ENCODE results near the gene TMEM116. TPM values are rescaled to one million over a fixed set of nuclear protein-coding genes. Genes with fewer than 3 reads are reported as not detected.

TMEM116 gene
- total RNA-seq, 2 experiments from 2014 or later: 9.0 to 13.1 TPM

- Histone ChIP-seq H3K36me3 (ENCODE audit: insufficient read depth, low read length) (peaks cover 91% of the 10 kb centered on the region), H3K4me2 (ENCODE audit: low read length) (no peak overlapping the region), H3K4me1 (ENCODE audit: insufficient read depth, low read length, poor library complexity, severe bottlenecking) (peaks cover 15% of the 10 kb centered on the region), H3K9me3 (ENCODE audit: low read length) (no peaks in the 10 kb centered on the region), H3K4me3 (ENCODE audit: low read depth, low read length, poor library complexity, severe bottlenecking) (no peak overlapping the region), H3K27ac (ENCODE audit: low read depth, low read length, poor library complexity, severe bottlenecking) (no peak overlapping the region), H3K9me2 (ENCODE audit: insufficient read depth, low read length) (no peaks in the 10 kb centered on the region), H4K20me1 (ENCODE audit: insufficient read depth, low read length) (peaks cover 21% of the 10 kb centered on the region), H2AFZ (ENCODE audit: low read length) (no peak overlapping the region), H3K79me2 (ENCODE audit: insufficient read depth, low read depth, low read length) (peaks cover 18% of the 10 kb centered on the region; the same call in 1 of the 2 replicates)
- intact Hi-C loops (cut with micrococcal nuclease; ENCODE audit: unreplicated experiment): no loop called here
- no peak for DNase-seq (ENCODE audit: low spot score)
- ChIA-PET POLR2A (interaction anchor here (0.5 to 2.3 kb wide), 5 partner anchors 9 to 181 kb away, joined by 3 to 10 read pairs (median 4); partner anchors contain the start of genes ERP29 and TMEM116), CTCF (ENCODE audit: unreplicated experiment) (no interaction called here)
- TF ChIP-seq EZH2phosphoT487 (IDR thresholded peaks at IDR 0.05; ENCODE audit: borderline replicate concordance, low read depth, low read length): no peak
- no peak for TF ChIP-seq CTCF (conservative IDR thresholded peaks at IDR 0.05; ENCODE audit: low read length)
- BruUV-seq (replicated peaks): TSS peak; percentile 91
Measured at GRCh38 chr12:112022241-112023016, 9.5 kb upstream of the TMEM116 start.

GRCh38 chr12:112020947-112021457, 8.0 kb upstream of the TMEM116 start:
- BruUV-seq (replicated peaks): no TSS peak
- Histone ChIP-seq H3K4me2 (ENCODE audit: low read length) (no peak overlapping the region), H3K9me2 (ENCODE audit: insufficient read depth, low read length) (no peaks in the 10 kb centered on the region), H3K9me3 (ENCODE audit: low read length) (peaks cover 3% of the 10 kb centered on the region; the same call in 1 of the 2 replicates), H3K27ac (ENCODE audit: low read depth, low read length, poor library complexity, severe bottlenecking) (no peak overlapping the region), H3K79me2 (ENCODE audit: insufficient read depth, low read depth, low read length) (peaks cover 32% of the 10 kb centered on the region), H3K4me3 (ENCODE audit: low read depth, low read length, poor library complexity, severe bottlenecking) (no peak overlapping the region), H4K20me1 (ENCODE audit: insufficient read depth, low read length) (peaks cover 20% of the 10 kb centered on the region), H3K36me3 (ENCODE audit: insufficient read depth, low read length) (peaks cover 95% of the 10 kb centered on the region), H2AFZ (ENCODE audit: low read length) (no peak overlapping the region), H3K4me1 (ENCODE audit: insufficient read depth, low read length, poor library complexity, severe bottlenecking) (peaks cover 5% of the 10 kb centered on the region)
- ChIA-PET POLR2A (interaction anchor here (0.6 to 0.7 kb wide), 4 partner anchors 8 to 1527 kb away, joined by 3 to 4 read pairs (median 3); no protein-coding TSS in a partner anchor), CTCF (ENCODE audit: unreplicated experiment) (interaction anchor here (0.6 kb wide), 1 partner anchor 258 kb away, joined by 3 read pairs; no protein-coding TSS in a partner anchor)
- TF ChIP-seq CTCF (conservative IDR thresholded peaks at IDR 0.05; ENCODE audit: low read length) (no peak), EZH2phosphoT487 (IDR thresholded peaks at IDR 0.05; ENCODE audit: borderline replicate concordance, low read depth, low read length) (no peak)
- no peak for DNase-seq (ENCODE audit: low spot score)
- intact Hi-C loops (cut with micrococcal nuclease; ENCODE audit: unreplicated experiment): no loop called here

Measured in OCI-LY7 (cell line).